H9 (cell line): ENCODE data around the gene RARA. TPM values are rescaled to one million over a fixed set of nuclear protein-coding genes. Genes with fewer than 3 reads are reported as not detected.

Experiments
- DNase-seq: peaks from one replicate; pipeline ENCODE4 v3.0.0-alpha.2; 2017
- H2AFZ ChIP-seq: one replicate; pipeline ENCODE4 v1.6.1; 2013; ENCODE audit warnings: mild to moderate bottlenecking, low read length, control low read depth, moderate library complexity
- H2AK5ac ChIP-seq: 2 replicates; pipeline ENCODE4 v1.6.1; 2013; ENCODE audit warnings: low read length, control low read depth, mixed read lengths; ENCODE audit not compliant: insufficient read length
- H2BK120ac ChIP-seq: one replicate; pipeline ENCODE4 v1.6.1; 2013; ENCODE audit warnings: low read depth, mild to moderate bottlenecking, low read length, control low read depth, inconsistent platforms; ENCODE audit not compliant: poor library complexity, severe bottlenecking
- H2BK12ac ChIP-seq: 2 replicates; pipeline ENCODE4 v1.6.1; 2013; ENCODE audit warnings: low read length, control low read depth, mixed read lengths, low read depth; ENCODE audit not compliant: insufficient read length
- H2BK15ac ChIP-seq: 2 replicates; pipeline ENCODE4 v1.6.1; 2013; ENCODE audit warnings: low read depth, low read length, control low read depth
- H2BK20ac ChIP-seq: one replicate; pipeline ENCODE4 v1.6.1; 2013; ENCODE audit warnings: low read depth, mild to moderate bottlenecking, low read length, control low read depth, inconsistent platforms; ENCODE audit not compliant: poor library complexity, severe bottlenecking
- H2BK5ac ChIP-seq: 2 replicates; pipeline ENCODE4 v1.6.1; 2013; ENCODE audit warnings: low read length, control low read depth, mixed read lengths; ENCODE audit not compliant: insufficient read length
- H3K14ac ChIP-seq: 2 replicates; pipeline ENCODE4 v1.6.1; 2013; ENCODE audit warnings: low read length, control low read depth; ENCODE audit not compliant: insufficient read depth
- H3K18ac ChIP-seq: 2 replicates; pipeline ENCODE4 v1.6.1; 2013; ENCODE audit warnings: low read depth, mild to moderate bottlenecking, mixed read lengths, low read length, control low read depth; ENCODE audit not compliant: insufficient read length
- H3K23ac ChIP-seq: 2 replicates; pipeline ENCODE4 v1.6.1; 2013; ENCODE audit warnings: low read length, control low read depth, mixed read lengths, low read depth; ENCODE audit not compliant: insufficient read length
- H3K23me2 ChIP-seq: 2 replicates; pipeline ENCODE4 v1.6.1; 2013; ENCODE audit warnings: low read depth, mild to moderate bottlenecking, mixed read lengths, low read length, control low read depth; ENCODE audit not compliant: insufficient read length, poor library complexity, severe bottlenecking
- H3K27ac ChIP-seq: 2 replicates; pipeline ENCODE4 v1.5.1; 2013; ENCODE audit warnings: low read length, control low read depth, mixed read lengths, low read depth; ENCODE audit not compliant: insufficient read length
- H3K27me3 ChIP-seq: 2 replicates; pipeline ENCODE4 v1.6.1; 2013; ENCODE audit warnings: low read length, control low read depth, inconsistent platforms; ENCODE audit not compliant: insufficient read depth
- H3K4ac ChIP-seq: 2 replicates; pipeline ENCODE4 v1.6.1; 2013; ENCODE audit warnings: low read depth, mild to moderate bottlenecking, control low read depth, inconsistent platforms, low read length, moderate library complexity
- H3K4me1 ChIP-seq: 2 replicates; pipeline ENCODE4 v1.6.1; 2013; ENCODE audit warnings: low read length, control low read depth, inconsistent platforms; ENCODE audit not compliant: insufficient read depth
- H3K4me2 ChIP-seq: 2 replicates; pipeline ENCODE4 v1.6.1; 2013; ENCODE audit warnings: low read length, control low read depth, mixed read lengths; ENCODE audit not compliant: insufficient read length, insufficient read depth
- H3K56ac ChIP-seq: 2 replicates; pipeline ENCODE4 v1.6.1; 2013; ENCODE audit warnings: low read depth, mild to moderate bottlenecking, mixed read lengths, low read length, control low read depth; ENCODE audit not compliant: insufficient read length
- H3K79me1 ChIP-seq: 2 replicates; pipeline ENCODE4 v1.6.1; 2013; ENCODE audit warnings: low read depth, mild to moderate bottlenecking, moderate library complexity, low read length, control low read depth, inconsistent platforms; ENCODE audit not compliant: insufficient read depth, poor library complexity, severe bottlenecking
- H3K79me2 ChIP-seq: 2 replicates; pipeline ENCODE4 v1.6.1; 2013; ENCODE audit warnings: low read length, control low read depth, inconsistent platforms; ENCODE audit not compliant: insufficient read depth
- H3K9ac ChIP-seq: 2 replicates; pipeline ENCODE4 v1.6.1; 2013; ENCODE audit warnings: low read length, control low read depth, mixed read lengths; ENCODE audit not compliant: insufficient read length; ENCODE audit errors: extremely low read depth
- H3K9me3 ChIP-seq: one replicate; pipeline ENCODE4 v1.6.1; 2013; ENCODE audit warnings: low read depth, low read length, inconsistent platforms; ENCODE audit not compliant: control insufficient read depth
- H3T11ph ChIP-seq: one replicate; pipeline ENCODE4 v1.6.1; 2013; ENCODE audit warnings: mild to moderate bottlenecking, low read length, control low read depth, inconsistent platforms
- H4K20me1 ChIP-seq: one replicate; pipeline ENCODE4 v1.6.1; 2013; ENCODE audit not compliant: control insufficient read depth, insufficient read length, insufficient read depth
- H4K5ac ChIP-seq: 2 replicates; pipeline ENCODE4 v1.6.1; 2013; ENCODE audit warnings: low read depth, mild to moderate bottlenecking, mixed read lengths, low read length, control low read depth; ENCODE audit not compliant: insufficient read length
- H4K8ac ChIP-seq: replicated peaks from 2 replicates; pipeline ENCODE4 v1.6.1; 2013; ENCODE audit warnings: low read length, control low read depth, mixed read lengths, low read depth; ENCODE audit not compliant: insufficient read length
- H4K91ac ChIP-seq: 2 replicates; pipeline ENCODE4 v1.6.1; 2013; ENCODE audit warnings: low read depth, mild to moderate bottlenecking, moderate library complexity, mixed read lengths, low read length, control low read depth; ENCODE audit not compliant: insufficient read length
- H3K27ac Mint-ChIP-seq, 3 experiments: 2 replicates in 2 of 3; 3 replicates in 1 of 3; pipeline ENCODE4 v1.8.0; 2020 to 2021; ENCODE audit warnings: mixed read lengths in 3 of 3, mild to moderate bottlenecking in 1 of 3, moderate library complexity in 1 of 3
- H3K27me3 Mint-ChIP-seq: 2 replicates; pipeline ENCODE4 v1.8.0; 2021; ENCODE audit warnings: low read depth, mild to moderate bottlenecking, moderate library complexity, mixed read lengths
- H3K36me3 Mint-ChIP-seq, 3 experiments: 2 replicates in 2 of 3; 3 replicates in 1 of 3; pipeline ENCODE4 v1.8.0; 2020 to 2021; ENCODE audit warnings: low read depth in 3 of 3, mixed read lengths in 3 of 3; ENCODE audit not compliant: insufficient read depth in 1 of 3
- H3K4me1 Mint-ChIP-seq, 2 experiments: 2 replicates each; pipeline ENCODE4 v1.8.0; 2020; ENCODE audit warnings: mixed read lengths in 2 of 2
- H3K4me3 Mint-ChIP-seq, 2 experiments: 2 replicates in 1 of 2; 3 replicates in 1 of 2; pipeline ENCODE4 v1.8.0; 2020 to 2021; ENCODE audit warnings: mild to moderate bottlenecking in 2 of 2, mixed read lengths in 2 of 2, moderate library complexity in 1 of 2
- H3K9me3 Mint-ChIP-seq, 2 experiments: 2 replicates in 1 of 2; 3 replicates in 1 of 2; pipeline ENCODE4 v1.8.0; 2020; ENCODE audit warnings: mild to moderate bottlenecking in 2 of 2, mixed read lengths in 2 of 2, moderate library complexity in 1 of 2
- WGBS: extraction: QIAGEN DNeasy Blood & Tissue Kit; methylation state at CpG from one replicate; pipeline ENCODE4 v1.1.7; 2013; ENCODE audit warnings: missing lambda C conversion rate, low lambda C conversion rate, mixed read lengths; ENCODE audit not compliant: insufficient read length; ENCODE audit errors: extremely low coverage; 5-methylcytosine and 5-hydroxymethylcytosine counted together
- total RNA-seq: library from RNA; stranded (reverse); gene quantifications from 2 replicates; pipeline ENCODE4 v1.2.1, GENCODE V29; 2021
- TF ChIP-seq, protein P1 (sequence below): fragments of 200-600 bp; sonication (generic); conservative IDR thresholded peaks from 3 replicates; pipeline ENCODE4 v1.8.0; 2021; ENCODE audit warnings: antibody characterized with exemption, mild to moderate bottlenecking

The RARA gene
- total RNA-seq, 1 experiment from 2014 or later = 17.6 TPM

DNA sequence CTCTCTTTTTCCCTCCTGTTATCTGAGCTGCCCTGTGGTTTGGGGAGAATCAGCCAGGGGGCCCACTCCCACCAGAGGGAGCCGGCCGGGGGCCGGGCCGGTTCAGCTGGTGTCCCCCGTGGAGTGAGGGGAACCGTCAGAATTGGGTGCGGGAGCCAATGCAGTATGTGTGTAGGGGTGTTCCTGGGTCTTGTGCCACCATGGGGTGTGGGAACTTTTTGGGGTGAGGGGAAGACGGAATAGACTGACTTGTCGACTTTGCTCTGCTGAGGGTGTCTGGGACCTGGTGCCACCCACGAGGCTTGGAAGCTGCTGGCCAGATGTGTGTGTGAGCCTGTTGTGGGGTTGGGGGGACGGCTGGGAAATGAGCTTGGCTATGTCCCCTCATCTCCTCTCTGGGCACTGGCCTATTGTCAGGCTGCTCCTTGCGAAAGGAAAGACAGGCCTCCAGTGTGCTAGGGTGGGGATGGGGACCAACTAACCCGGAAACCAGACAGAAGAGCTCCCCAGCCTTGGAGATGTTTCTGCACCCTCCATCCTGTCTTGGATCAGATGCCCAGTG lies 9.9 kb downstream of the RARA start:
- H3K18ac ChIP-seq = no peak overlapping the region
- H3T11ph ChIP-seq = no peak overlapping the region
- no peak overlapping the region for H3K4ac ChIP-seq
- H3K79me1 ChIP-seq = no peaks in the 10 kb centered on the region
- H3K23me2 ChIP-seq = peaks cover 26% of the 10 kb centered on the region
- H3K23ac ChIP-seq = no peak overlapping the region
- H2BK5ac ChIP-seq = no peak overlapping the region
- no peak overlapping the region for H2BK15ac ChIP-seq
- no peak overlapping the region for H2AFZ ChIP-seq
- H3K4me2 ChIP-seq = peak overlapping the region; percentile 68
- H2BK120ac ChIP-seq = no peak overlapping the region
- H3K36me3 Mint-ChIP-seq = no peaks in the 10 kb centered on the region; a peak in 1 of 7 replicates
- H3K27ac ChIP-seq = no peak overlapping the region
- H3K27me3 ChIP-seq = peaks cover 5% of the 10 kb centered on the region; the same call in 1 of the 2 replicates
- TF ChIP-seq, protein P1, sequence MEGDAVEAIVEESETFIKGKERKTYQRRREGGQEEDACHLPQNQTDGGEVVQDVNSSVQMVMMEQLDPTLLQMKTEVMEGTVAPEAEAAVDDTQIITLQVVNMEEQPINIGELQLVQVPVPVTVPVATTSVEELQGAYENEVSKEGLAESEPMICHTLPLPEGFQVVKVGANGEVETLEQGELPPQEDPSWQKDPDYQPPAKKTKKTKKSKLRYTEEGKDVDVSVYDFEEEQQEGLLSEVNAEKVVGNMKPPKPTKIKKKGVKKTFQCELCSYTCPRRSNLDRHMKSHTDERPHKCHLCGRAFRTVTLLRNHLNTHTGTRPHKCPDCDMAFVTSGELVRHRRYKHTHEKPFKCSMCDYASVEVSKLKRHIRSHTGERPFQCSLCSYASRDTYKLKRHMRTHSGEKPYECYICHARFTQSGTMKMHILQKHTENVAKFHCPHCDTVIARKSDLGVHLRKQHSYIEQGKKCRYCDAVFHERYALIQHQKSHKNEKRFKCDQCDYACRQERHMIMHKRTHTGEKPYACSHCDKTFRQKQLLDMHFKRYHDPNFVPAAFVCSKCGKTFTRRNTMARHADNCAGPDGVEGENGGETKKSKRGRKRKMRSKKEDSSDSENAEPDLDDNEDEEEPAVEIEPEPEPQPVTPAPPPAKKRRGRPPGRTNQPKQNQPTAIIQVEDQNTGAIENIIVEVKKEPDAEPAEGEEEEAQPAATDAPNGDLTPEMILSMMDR = no peak
- WGBS = no CpG with 5 or more reads among the region's 13 CpGs
- no peaks in the 10 kb centered on the region; the same call in 1 of the 2 replicates for H3K79me2 ChIP-seq
- no peak overlapping the region for H3K27ac Mint-ChIP-seq
- no peak overlapping the region for H4K91ac ChIP-seq
- no peaks in the 10 kb centered on the region for H3K9me3 Mint-ChIP-seq
- H3K14ac ChIP-seq = no peak overlapping the region
- no peak overlapping the region for H2BK20ac ChIP-seq
- H2AK5ac ChIP-seq = no peak overlapping the region
- DNase-seq = no peak
- H3K4me3 Mint-ChIP-seq = peak overlapping the region; percentile 80 to 94
- H4K8ac ChIP-seq = no peak overlapping the region
- H3K4me1 Mint-ChIP-seq = peaks cover 59 to 82% of the 10 kb centered on the region in 2 experiments
- H3K27me3 Mint-ChIP-seq = peaks cover 53% of the 10 kb centered on the region
- H4K20me1 ChIP-seq = peaks cover 4% of the 10 kb centered on the region
- H3K4me1 ChIP-seq = peaks cover 8% of the 10 kb centered on the region; the same call in 1 of the 2 replicates
- no peak overlapping the region for H3K9ac ChIP-seq
- H3K56ac ChIP-seq = no peak overlapping the region
- H2BK12ac ChIP-seq = no peak overlapping the region
- no peaks in the 10 kb centered on the region for H3K9me3 ChIP-seq
- no peak overlapping the region for H4K5ac ChIP-seq
